HepG2 (cell line): ENCODE data around the gene TMEM44. TPM values are rescaled to one million over a fixed set of nuclear protein-coding genes. Genes with fewer than 3 reads are reported as not detected.

Experiments
- ATAC-seq: fragments of 200-7000 bp; cut with Tn5 transposase; 3 replicates; pipeline ENCODE4 v1.9.1; 2020; ENCODE audit warnings: mild to moderate bottlenecking, moderate library complexity
- BruUV-seq: library from RNA; stranded (reverse); fragments of 400-500 nt; replicated peaks from 2 replicates; lab custom pipeline; 2021; lab: Mats Ljungman, UMichigan
- CTCF ChIA-PET: fragments of 300-600 bp; formaldehyde crosslinking; extraction: SDS; loops from one replicate; lab custom pipeline; 2021; ENCODE audit warnings: low total read pairs, inconsistent platforms, low intra/inter-chr PET ratio; lab: Yijun Ruan, JAX
- POLR2A ChIA-PET: fragments of 350-600 bp; sonication (Branson Sonifier 250); formaldehyde crosslinking; loops from one replicate; lab custom pipeline; 2020; ENCODE audit warnings: antibody characterized with exemption, inconsistent platforms; lab: Yijun Ruan, JAX
- DNase-seq: peaks from one replicate; pipeline ENCODE4 v3.0.0-alpha.2; 2015; ENCODE audit warnings: low spot score
- FAIRE-seq: peaks from 3 replicates; lab custom pipeline; 2011; peaks lifted over from hg19 to GRCh38; lab: Jason Lieb, UNC
- H2AFZ ChIP-seq: one replicate; pipeline ENCODE4 v1.6.1; 2011; ENCODE audit warnings: low read length, inconsistent platforms
- H3K27ac ChIP-seq: fragments of 300-600 bp; 3 replicates; pipeline ENCODE4 v1.8.0; 2011; ENCODE audit warnings: mixed run types, mild to moderate bottlenecking, mixed read lengths, low read length, inconsistent platforms; ENCODE audit not compliant: insufficient read depth; ENCODE audit errors: extremely low read length
- H3K27me3 ChIP-seq, 2 experiments: fragments of 200-600 bp in 1 of 2; 2 replicates in 1 of 2; 3 replicates in 1 of 2; pipeline versions ENCODE4 v1.6.0 to v1.8.0; 2011; ENCODE audit warnings: low read length in 2 of 2, mild to moderate bottlenecking in 2 of 2, moderate library complexity in 2 of 2, inconsistent platforms in 1 of 2; ENCODE audit not compliant: insufficient read depth in 2 of 2, control insufficient read depth in 1 of 2
- H3K36me3 ChIP-seq, 2 experiments: fragments of 200-600 bp in 1 of 2; replicated peaks in 1 of 2; 2 replicates in 1 of 2; 3 replicates in 1 of 2; pipeline versions ENCODE4 v1.5.1 to v1.8.0; 2011; ENCODE audit warnings: low read length in 2 of 2, inconsistent platforms in 1 of 2; ENCODE audit not compliant: insufficient read depth in 2 of 2, control insufficient read depth in 1 of 2
- H3K4me1 ChIP-seq: 2 replicates; pipeline ENCODE4 v1.5.1; 2012; ENCODE audit warnings: low read length, inconsistent platforms; ENCODE audit not compliant: insufficient read depth
- H3K4me2 ChIP-seq: 2 replicates; pipeline ENCODE4 v1.6.0; 2011; ENCODE audit warnings: low read depth, low read length, inconsistent platforms
- H3K4me3 ChIP-seq, 3 experiments: fragments of 200-600 bp in 1 of 3; sonication (generic), shearing (Covaris generic) in 1 of 3; replicated peaks in 1 of 3; 2 replicates each; pipeline ENCODE4 v1.5.1; 2011 to 2016; ENCODE audit warnings: low read length in 3 of 3, inconsistent platforms in 2 of 3, low read depth in 2 of 3, mild to moderate bottlenecking in 2 of 3, control low read depth in 1 of 3, mixed read lengths in 1 of 3; ENCODE audit not compliant: insufficient read depth in 1 of 3
- H3K79me2 ChIP-seq: one replicate; pipeline ENCODE4 v1.6.1; 2011; ENCODE audit warnings: low read length, inconsistent platforms; ENCODE audit not compliant: insufficient read depth
- H3K9ac ChIP-seq: 2 replicates; pipeline ENCODE4 v1.6.0; 2011; ENCODE audit warnings: mild to moderate bottlenecking, low read depth, low read length, inconsistent platforms; ENCODE audit not compliant: insufficient read depth
- H3K9me3 ChIP-seq: 2 replicates; pipeline ENCODE4 v1.5.1; 2012; ENCODE audit warnings: mild to moderate bottlenecking, low read length
- H4K20me1 ChIP-seq: 2 replicates; pipeline ENCODE4 v1.6.0; 2011; ENCODE audit warnings: inconsistent platforms, mild to moderate bottlenecking, low read length, moderate library complexity; ENCODE audit not compliant: insufficient read depth
- MZF1 ChIP-seq: sonication (generic); formaldehyde crosslinking; IDR thresholded peaks from 2 replicates; pipeline ENCODE4 v1.8.1; 2023; ENCODE audit warnings: mild to moderate bottlenecking, missing genetic modification reagents, borderline replicate concordance
- ONECUT2 ChIP-seq: sonication (generic); formaldehyde crosslinking; IDR thresholded peaks from 2 replicates; pipeline ENCODE4 v1.4.0; 2020; ENCODE audit warnings: missing genetic modification reagents
- SMARCC2 ChIP-seq: fragments of 450-650 bp; IDR thresholded peaks from 2 replicates; pipeline ENCODE4 v1.6.1; 2017; ENCODE audit warnings: antibody characterized with exemption, mild to moderate bottlenecking
- SMYD3 ChIP-seq: sonication (generic); formaldehyde crosslinking; IDR thresholded peaks from 2 replicates; pipeline ENCODE4 v1.8.1; 2023; ENCODE audit warnings: mild to moderate bottlenecking, missing genetic modification reagents
- ZBTB42 ChIP-seq: sonication (generic); formaldehyde crosslinking; IDR thresholded peaks from 2 replicates; pipeline ENCODE4 v1.5.0; 2020; ENCODE audit warnings: mild to moderate bottlenecking, missing genetic modification reagents
- ZNF557 ChIP-seq: sonication (generic); formaldehyde crosslinking; IDR thresholded peaks from 2 replicates; pipeline ENCODE4 v1.4.0; 2020; ENCODE audit warnings: missing genetic modification reagents
- ZNF616 ChIP-seq: sonication (generic); formaldehyde crosslinking; IDR thresholded peaks from 2 replicates; pipeline ENCODE4 v1.5.0; 2020; ENCODE audit warnings: low read depth, mild to moderate bottlenecking, missing genetic modification reagents
- ZNF746 ChIP-seq: sonication (generic); formaldehyde crosslinking; IDR thresholded peaks from 2 replicates; pipeline ENCODE4 v1.8.0; 2022; ENCODE audit warnings: mild to moderate bottlenecking, missing genetic modification reagents
- WGBS: methylation state at CpG from one replicate; pipeline ENCODE4 v1.1.6; 2017; ENCODE audit warnings: low lambda C conversion rate; 5-methylcytosine and 5-hydroxymethylcytosine counted together
- in situ Hi-C: cut with HindIII; loops from 2 replicates; pipeline ENCODE4 v1.10.0; 2017; ENCODE audit warnings: low pct_unique_long_range_greater_than_20kb; ENCODE audit not compliant: extremely low pct_ligation_motif_present
- intact Hi-C: fragments of 100-400 bp; cut with micrococcal nuclease; formaldehyde crosslinking; loops from one replicate; pipeline ENCODE4 v1.10.0; 2022; ENCODE audit not compliant: unreplicated experiment
- polyA plus RNA-seq, 8 experiments: library from polyadenylated mRNA; depleted of rRNA in 3 of 8; stranded (reverse) in 7 of 8; unstranded in 1 of 8; fragments of >200 nt; fragmentation: Illumina TruSeq in 4 of 8; extraction: Trizol in 4 of 8; gene quantifications; 2 replicates each; pipeline versions ENCODE4 v1.2.1 to v1.2.3, GENCODE V29; 2011 to 2016; ENCODE audit warnings: low read depth in 4 of 8, missing spikeins in 1 of 8, mixed read lengths in 1 of 8; ENCODE audit not compliant: insufficient read depth in 1 of 8
- total RNA-seq, 5 experiments: library from RNA; depleted of rRNA; stranded (reverse); fragments of >200 nt; fragmentation: Illumina TruSeq; extraction: Trizol; gene quantifications; 2 replicates each; pipeline ENCODE4 v1.2.3, GENCODE V29; 2016; ENCODE audit warnings: low read depth in 1 of 5
- TF ChIP-seq, protein P1 (sequence below): sonication (generic); formaldehyde crosslinking; IDR thresholded peaks from 2 replicates; pipeline ENCODE4 v1.5.0; 2020; ENCODE audit warnings: mild to moderate bottlenecking, missing genetic modification reagents
- TF ChIP-seq, protein P2 (sequence below): sonication (generic); formaldehyde crosslinking; IDR thresholded peaks from 2 replicates; pipeline ENCODE4 v1.8.1; 2022; ENCODE audit warnings: mild to moderate bottlenecking, missing genetic modification reagents
- TF ChIP-seq, protein P3 (sequence below): sonication (generic); formaldehyde crosslinking; IDR thresholded peaks from 2 replicates; pipeline ENCODE4 v1.8.0; 2022; ENCODE audit warnings: missing genetic modification reagents, mild to moderate bottlenecking, inconsistent platforms, borderline replicate concordance

TMEM44 gene
- total and polyA plus RNA-seq, 2 of the 13 experiments (the other 11 are each of a cell fraction or from before 2014, with no cell fraction given) = 7.3 to 13.8 TPM

DNA sequence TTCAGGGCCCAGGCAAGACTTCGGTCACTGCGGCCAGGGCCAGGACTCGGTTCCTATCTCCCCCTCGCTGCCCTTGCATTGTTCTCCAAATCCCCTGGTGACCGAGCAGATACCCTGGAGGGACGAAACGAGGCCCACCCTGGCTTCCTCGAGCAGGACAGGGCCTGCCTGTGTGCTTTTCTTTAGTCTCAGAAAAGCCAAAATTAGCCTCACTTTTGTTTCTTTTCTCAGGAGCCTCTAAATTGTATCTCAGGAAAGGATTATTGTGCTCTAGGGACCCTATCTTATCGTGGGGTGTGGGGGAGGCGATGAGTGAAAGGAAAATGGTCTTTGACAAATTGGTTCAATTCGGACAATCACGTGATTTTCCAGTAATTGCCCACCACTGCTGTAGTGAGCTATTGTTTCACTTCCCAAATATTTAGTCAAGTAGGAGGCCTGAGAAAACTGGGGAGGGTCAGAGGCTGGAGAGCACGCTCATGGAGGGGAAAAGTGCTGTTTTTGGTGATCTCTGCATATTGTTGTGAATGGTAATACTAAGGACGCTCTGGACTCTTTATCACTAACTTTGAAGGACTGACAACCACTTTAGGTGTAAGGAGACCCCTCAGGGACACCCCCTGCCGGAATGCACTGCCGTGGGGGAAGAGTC lies 61.6 kb downstream of the TMEM44 start:
- in situ Hi-C loops (loop anchor here (5.0 kb wide), 1 partner anchor 94 kb away; no protein-coding TSS in a partner anchor), intact Hi-C loops (loop anchor here (1.0 to 5.0 kb wide), 2 partner anchors 34 to 84 kb away; partner anchors contain the start of gene ATP13A3)
- Histone ChIP-seq H3K9ac (peak overlapping the region; percentile 67), H3K36me3 (no peaks in the 10 kb centered on the region), H3K27ac (no peak overlapping the region), H3K9me3 (no peaks in the 10 kb centered on the region), H3K4me3 (peak overlapping the region in 2 of 3 experiments; percentile 15 to 62; a peak in 3 of 6 replicates), H2AFZ (peak overlapping the region; percentile 70), H3K4me1 (peaks cover 51% of the 10 kb centered on the region), H4K20me1 (no peaks in the 10 kb centered on the region), H3K79me2 (no peaks in the 10 kb centered on the region), H3K4me2 (peak overlapping the region; percentile 89), H3K27me3 (no peaks in the 10 kb centered on the region)
- DNase-seq (no peak), ATAC-seq (no peak), FAIRE-seq (no peak)
- TF ChIP-seq ZNF616 (CRISPR knock-in tag) = no peak
- 0 out of 2 replicates have a peak, but pooled peaks have one; percentile 40 for TF ChIP-seq ZNF746 (CRISPR knock-in tag)
- BruUV-seq = TSS peak; percentile 94
- WGBS = 68% methylated on average over 13 of the region's 16 CpGs
- CTCF ChIA-PET = interaction anchor here (1.5 kb wide), 1 partner anchor 99 kb away, joined by 4 read pairs; no protein-coding TSS in a partner anchor
- POLR2A ChIA-PET = interaction anchor here (0.9 to 3.5 kb wide), 12 partner anchors 9 to 221 kb away, joined by 3 to 24 read pairs (median 6); no protein-coding TSS in a partner anchor

DNA sequence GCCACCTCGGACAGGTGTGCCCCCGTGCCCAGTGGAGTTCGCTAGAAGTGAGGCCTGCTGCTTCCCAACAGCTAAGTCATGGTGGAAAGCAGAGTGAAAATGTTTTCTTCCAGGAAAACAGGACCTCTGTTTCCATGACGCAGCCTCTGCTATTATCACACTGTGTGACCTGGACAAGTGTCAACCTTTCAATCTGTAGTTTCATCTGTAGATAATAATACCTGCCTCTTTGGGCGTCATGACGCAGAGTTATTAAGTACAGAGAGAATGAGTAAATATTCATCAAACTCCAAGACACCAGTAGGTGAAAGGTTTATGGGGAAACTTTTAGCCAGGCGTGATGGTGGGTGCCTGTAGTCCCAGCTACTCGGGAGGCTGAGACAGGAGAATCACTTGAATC lies 62.3 kb downstream of the TMEM44 start:
- POLR2A ChIA-PET = interaction anchor here (1.1 to 2.0 kb wide), 2 partner anchors 15 to 34 kb away, joined by 3 to 7 read pairs; no protein-coding TSS in a partner anchor
- H4K20me1 ChIP-seq = no peaks in the 10 kb centered on the region
- H3K9ac ChIP-seq = no peak overlapping the region
- ATAC-seq (no peak), DNase-seq (no peak), FAIRE-seq (no peak)
- no peak overlapping the region for H3K27ac ChIP-seq
- no peak overlapping the region for H2AFZ ChIP-seq
- H3K4me3 ChIP-seq = no peak overlapping the region
- BruUV-seq = no TSS peak
- H3K9me3 ChIP-seq = no peaks in the 10 kb centered on the region
- H3K27me3 ChIP-seq = no peaks in the 10 kb centered on the region
- peaks cover 48% of the 10 kb centered on the region for H3K4me1 ChIP-seq
- in situ Hi-C loops = loop anchor here (5.0 kb wide), 1 partner anchor 94 kb away; no protein-coding TSS in a partner anchor
- 94% methylated on average over 8 of the region's 8 CpGs for WGBS
- no peaks in the 10 kb centered on the region for H3K79me2 ChIP-seq
- CTCF ChIA-PET = interaction anchor here (1.5 kb wide), 1 partner anchor 99 kb away, joined by 4 read pairs; no protein-coding TSS in a partner anchor
- intact Hi-C loops = loop anchor here (5.0 kb wide), 1 partner anchor 84 kb away; the partner anchor contains the start of gene ATP13A3
- no peaks in the 10 kb centered on the region for H3K36me3 ChIP-seq
- H3K4me2 ChIP-seq = no peak overlapping the region
- no peak for TF ChIP-seq SMYD3 (CRISPR knock-in tag)
- TF ChIP-seq, protein P1, sequence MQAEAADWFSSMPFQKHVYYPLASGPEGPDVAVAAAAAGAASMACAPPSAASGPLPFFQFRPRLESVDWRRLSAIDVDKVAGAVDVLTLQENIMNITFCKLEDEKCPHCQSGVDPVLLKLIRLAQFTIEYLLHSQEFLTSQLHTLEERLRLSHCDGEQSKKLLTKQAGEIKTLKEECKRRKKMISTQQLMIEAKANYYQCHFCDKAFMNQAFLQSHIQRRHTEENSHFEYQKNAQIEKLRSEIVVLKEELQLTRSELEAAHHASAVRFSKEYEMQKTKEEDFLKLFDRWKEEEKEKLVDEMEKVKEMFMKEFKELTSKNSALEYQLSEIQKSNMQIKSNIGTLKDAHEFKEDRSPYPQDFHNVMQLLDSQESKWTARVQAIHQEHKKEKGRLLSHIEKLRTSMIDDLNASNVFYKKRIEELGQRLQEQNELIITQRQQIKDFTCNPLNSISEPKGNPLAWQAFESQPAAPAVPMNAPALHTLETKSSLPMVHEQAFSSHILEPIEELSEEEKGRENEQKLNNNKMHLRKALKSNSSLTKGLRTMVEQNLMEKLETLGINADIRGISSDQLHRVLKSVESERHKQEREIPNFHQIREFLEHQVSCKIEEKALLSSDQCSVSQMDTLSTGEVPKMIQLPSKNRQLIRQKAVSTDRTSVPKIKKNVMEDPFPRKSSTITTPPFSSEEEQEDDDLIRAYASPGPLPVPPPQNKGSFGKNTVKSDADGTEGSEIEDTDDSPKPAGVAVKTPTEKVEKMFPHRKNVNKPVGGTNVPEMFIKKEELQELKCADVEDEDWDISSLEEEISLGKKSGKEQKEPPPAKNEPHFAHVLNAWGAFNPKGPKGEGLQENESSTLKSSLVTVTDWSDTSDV (CRISPR knock-in tag) = no peak
- TF ChIP-seq ZBTB42 (CRISPR knock-in tag) = no peak
- no peak for TF ChIP-seq SMARCC2
- TF ChIP-seq MZF1 (CRISPR knock-in tag) = no peak
- TF ChIP-seq, protein P2, sequence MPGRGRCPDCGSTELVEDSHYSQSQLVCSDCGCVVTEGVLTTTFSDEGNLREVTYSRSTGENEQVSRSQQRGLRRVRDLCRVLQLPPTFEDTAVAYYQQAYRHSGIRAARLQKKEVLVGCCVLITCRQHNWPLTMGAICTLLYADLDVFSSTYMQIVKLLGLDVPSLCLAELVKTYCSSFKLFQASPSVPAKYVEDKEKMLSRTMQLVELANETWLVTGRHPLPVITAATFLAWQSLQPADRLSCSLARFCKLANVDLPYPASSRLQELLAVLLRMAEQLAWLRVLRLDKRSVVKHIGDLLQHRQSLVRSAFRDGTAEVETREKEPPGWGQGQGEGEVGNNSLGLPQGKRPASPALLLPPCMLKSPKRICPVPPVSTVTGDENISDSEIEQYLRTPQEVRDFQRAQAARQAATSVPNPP (CRISPR knock-in tag) = no peak
- no peak for TF ChIP-seq ONECUT2 (CRISPR knock-in tag)
- TF ChIP-seq ZNF557 (CRISPR knock-in tag) = no peak
- TF ChIP-seq, protein P3, sequence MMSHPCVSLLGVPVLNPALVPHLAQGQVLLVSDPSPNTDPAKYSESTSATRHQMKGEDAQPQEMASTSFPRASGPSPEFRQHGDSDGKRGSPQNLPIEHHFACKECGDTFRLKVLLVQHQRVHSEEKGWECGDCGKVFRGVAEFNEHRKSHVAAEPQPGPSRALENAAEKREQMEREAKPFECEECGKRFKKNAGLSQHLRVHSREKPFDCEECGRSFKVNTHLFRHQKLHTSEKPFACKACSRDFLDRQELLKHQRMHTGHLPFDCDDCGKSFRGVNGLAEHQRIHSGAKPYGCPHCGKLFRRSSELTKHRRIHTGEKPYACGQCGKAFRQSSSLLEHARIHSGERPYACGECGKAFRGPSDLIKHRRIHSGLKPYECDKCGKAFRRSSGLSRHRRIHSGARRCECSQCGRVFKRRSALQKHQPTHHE (CRISPR knock-in tag) = no peak
